Caco-2 (cell line): Measurements from ENCODE around the gene TMED1. TPM values are rescaled to one million over a fixed set of nuclear protein-coding genes. Genes with fewer than 3 reads are reported as not detected.

Source experiments
- BruUV-seq: library from RNA; stranded (reverse); fragments of 400-500 nt; replicated peaks from 2 replicates; lab custom pipeline; 2021; lab: Mats Ljungman, UMichigan
- CTCF ChIA-PET: fragments of 300-600 bp; sonication (Branson Sonifier 250); formaldehyde crosslinking; loops from one replicate; lab custom pipeline; 2022; ENCODE audit warnings: antibody characterized with exemption; lab: Charles Lee
- POLR2A ChIA-PET: fragments of 300-600 bp; sonication (Branson Sonifier 250); formaldehyde crosslinking; loops from one replicate; lab custom pipeline; 2022; ENCODE audit warnings: antibody characterized with exemption; lab: Charles Lee
- DNase-seq, 2 experiments: peaks; one replicate each; pipeline versions ENCODE4 v3.0.0 to v3.0.0-alpha.2; 2020 to 2022
- H3K27me3 ChIP-seq: replicated peaks from 2 replicates; pipeline ENCODE4 v1.6.0; 2011; ENCODE audit warnings: low read length; ENCODE audit not compliant: control insufficient read depth, insufficient read depth
- H3K36me3 ChIP-seq: 2 replicates; pipeline ENCODE4 v1.5.1; 2011; ENCODE audit warnings: low read length; ENCODE audit not compliant: control insufficient read depth, insufficient read depth
- H3K4me1 ChIP-seq: fragments of 250-450 bp; sonication (Bioruptor Pico); 2 replicates; pipeline ENCODE4 v1.5.1; 2020; ENCODE audit warnings: mild to moderate bottlenecking
- H3K4me3 ChIP-seq: 2 replicates; pipeline ENCODE4 v1.5.1; 2011; ENCODE audit warnings: low read depth, mild to moderate bottlenecking, control low read depth, low read length
- H3K9me3 ChIP-seq: fragments of 250-450 bp; sonication (Bioruptor Pico); 2 replicates; pipeline ENCODE4 v1.5.1; 2020; ENCODE audit warnings: mild to moderate bottlenecking, moderate library complexity
- H3K27ac Mint-ChIP-seq: one replicate; pipeline ENCODE4 v1.8.0; 2022; ENCODE audit warnings: mixed read lengths; ENCODE audit not compliant: unreplicated experiment
- H3K27me3 Mint-ChIP-seq: one replicate; pipeline ENCODE4 v1.8.0; 2022; ENCODE audit warnings: mixed read lengths; ENCODE audit not compliant: insufficient read depth, unreplicated experiment
- H3K36me3 Mint-ChIP-seq: one replicate; pipeline ENCODE4 v1.8.0; 2022; ENCODE audit warnings: mild to moderate bottlenecking, mixed read lengths; ENCODE audit not compliant: insufficient read depth, unreplicated experiment
- H3K4me1 Mint-ChIP-seq: one replicate; pipeline ENCODE4 v1.8.0; 2022; ENCODE audit warnings: low read depth, mixed read lengths; ENCODE audit not compliant: unreplicated experiment
- H3K4me3 Mint-ChIP-seq: one replicate; pipeline ENCODE4 v1.8.0; 2022; ENCODE audit warnings: mild to moderate bottlenecking, moderate library complexity, mixed read lengths; ENCODE audit not compliant: unreplicated experiment
- H3K9me3 Mint-ChIP-seq: one replicate; pipeline ENCODE4 v1.8.0; 2022; ENCODE audit warnings: mixed read lengths; ENCODE audit not compliant: unreplicated experiment
- intact Hi-C: fragments of 100-400 bp; cut with micrococcal nuclease; formaldehyde crosslinking; loops from one replicate; pipeline ENCODE4 v1.10.0; 2022; ENCODE audit not compliant: unreplicated experiment
- total RNA-seq: library from RNA; stranded (reverse); gene quantifications from 2 replicates; pipeline ENCODE4 v1.2.3, GENCODE V29; 2022
- TF ChIP-seq, protein P1 (sequence below), 2 experiments: fragments of 200-600 bp in 1 of 2; IDR thresholded peaks; 1 replicate in 1 of 2; 2 replicates in 1 of 2; pipeline versions ENCODE4 v1.5.1 to v1.8.0; 2011 to 2022; ENCODE audit warnings: antibody characterized with exemption in 1 of 2, control low read depth in 1 of 2, inconsistent platforms in 1 of 2, low read depth in 1 of 2, low read length in 1 of 2, mild to moderate bottlenecking in 1 of 2, moderate library complexity in 1 of 2; ENCODE audit not compliant: insufficient read depth in 1 of 2, severe bottlenecking in 1 of 2, unreplicated experiment in 1 of 2

TMED1 gene
- total RNA-seq, 1 experiment from 2014 or later, result 41.4 TPM

DNA sequence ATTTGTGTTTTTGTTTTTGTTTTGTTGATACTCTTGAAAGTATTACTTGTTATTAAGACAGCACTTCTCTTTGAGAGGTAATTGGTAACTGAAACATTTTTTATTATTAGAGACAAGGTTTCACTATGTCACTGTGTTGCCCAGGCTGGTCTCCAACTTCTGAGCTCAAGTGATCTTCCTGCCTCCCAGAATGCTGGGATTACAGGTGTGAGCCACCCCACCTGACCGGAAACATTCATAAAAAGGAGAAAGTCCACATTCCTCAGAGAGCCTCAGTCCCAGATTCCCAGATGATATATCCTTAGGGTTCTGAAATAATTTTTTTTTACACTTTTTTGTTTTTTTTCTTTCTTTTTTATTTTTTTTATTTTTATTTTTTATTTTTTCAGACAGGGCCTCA, 38.0 kb upstream of the TMED1 start:
- H3K9me3 Mint-ChIP-seq, result no peaks in the 10 kb centered on the region
- no peaks in the 10 kb centered on the region for H3K27me3 Mint-ChIP-seq
- peaks cover 1% of the 10 kb centered on the region; the same call in 1 of the 2 replicates for H3K36me3 ChIP-seq
- no peak overlapping the region for H3K4me3 Mint-ChIP-seq
- BruUV-seq, result TSS peak; percentile 17
- ChIA-PET POLR2A (no interaction called here), CTCF (interaction anchor here (0.6 kb wide), 1 partner anchor 246 kb away, joined by 4 read pairs; no protein-coding TSS in a partner anchor)
- no peaks in the 10 kb centered on the region for H3K27me3 ChIP-seq
- peaks cover 22% of the 10 kb centered on the region for H3K4me1 ChIP-seq
- peak overlapping the region; percentile 45 for H3K27ac Mint-ChIP-seq
- intact Hi-C loops, result no loop called here
- no peaks in the 10 kb centered on the region for H3K9me3 ChIP-seq
- no peak for DNase-seq
- peaks cover 30% of the 10 kb centered on the region for H3K36me3 Mint-ChIP-seq
- TF ChIP-seq, protein P1, sequence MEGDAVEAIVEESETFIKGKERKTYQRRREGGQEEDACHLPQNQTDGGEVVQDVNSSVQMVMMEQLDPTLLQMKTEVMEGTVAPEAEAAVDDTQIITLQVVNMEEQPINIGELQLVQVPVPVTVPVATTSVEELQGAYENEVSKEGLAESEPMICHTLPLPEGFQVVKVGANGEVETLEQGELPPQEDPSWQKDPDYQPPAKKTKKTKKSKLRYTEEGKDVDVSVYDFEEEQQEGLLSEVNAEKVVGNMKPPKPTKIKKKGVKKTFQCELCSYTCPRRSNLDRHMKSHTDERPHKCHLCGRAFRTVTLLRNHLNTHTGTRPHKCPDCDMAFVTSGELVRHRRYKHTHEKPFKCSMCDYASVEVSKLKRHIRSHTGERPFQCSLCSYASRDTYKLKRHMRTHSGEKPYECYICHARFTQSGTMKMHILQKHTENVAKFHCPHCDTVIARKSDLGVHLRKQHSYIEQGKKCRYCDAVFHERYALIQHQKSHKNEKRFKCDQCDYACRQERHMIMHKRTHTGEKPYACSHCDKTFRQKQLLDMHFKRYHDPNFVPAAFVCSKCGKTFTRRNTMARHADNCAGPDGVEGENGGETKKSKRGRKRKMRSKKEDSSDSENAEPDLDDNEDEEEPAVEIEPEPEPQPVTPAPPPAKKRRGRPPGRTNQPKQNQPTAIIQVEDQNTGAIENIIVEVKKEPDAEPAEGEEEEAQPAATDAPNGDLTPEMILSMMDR (IDR thresholded peaks at IDR 0.05; ENCODE audit: insufficient read depth in 1 of 2, low read depth in 1 of 2, low read length in 1 of 2, severe bottlenecking in 1 of 2, unreplicated experiment in 1 of 2), result no peak
- no peak overlapping the region for H3K4me3 ChIP-seq
- H3K4me1 Mint-ChIP-seq, result peaks cover 2% of the 10 kb centered on the region

DNA sequence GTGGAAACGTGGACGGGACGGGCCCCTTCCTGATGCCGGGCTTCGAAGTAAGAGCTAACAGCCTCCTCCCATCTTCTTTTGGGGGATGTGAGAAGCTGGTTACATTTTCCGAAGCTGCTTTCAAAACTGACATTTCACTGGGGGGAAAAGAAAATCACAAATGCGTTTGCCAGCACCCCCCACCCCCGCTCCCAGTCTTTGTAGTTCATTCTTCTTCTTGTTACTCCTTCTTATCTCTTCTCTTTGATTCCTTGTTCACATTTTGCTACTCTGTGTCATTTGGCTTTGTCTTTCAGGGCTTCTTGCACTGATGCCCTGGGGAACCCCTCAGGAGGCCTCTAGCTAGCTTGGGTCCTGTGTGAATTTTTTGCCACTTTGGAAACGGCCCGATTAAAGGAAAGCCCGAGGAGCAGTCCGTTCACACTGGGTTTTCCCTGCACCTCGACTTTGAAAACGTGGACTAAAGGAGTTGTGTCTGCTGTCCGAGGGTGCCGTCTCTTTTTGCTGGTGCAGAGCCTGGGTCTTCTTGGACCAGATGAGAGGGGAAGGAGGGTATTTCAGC, 36.6 kb upstream of the TMED1 start:
- H3K4me3 Mint-ChIP-seq, result peak overlapping the region; percentile 92
- peak overlapping the region; percentile 70 for H3K4me3 ChIP-seq
- H3K27me3 Mint-ChIP-seq, result no peaks in the 10 kb centered on the region
- H3K36me3 Mint-ChIP-seq, result peaks cover 27% of the 10 kb centered on the region
- no peaks in the 10 kb centered on the region for H3K36me3 ChIP-seq
- no peak for DNase-seq
- no peaks in the 10 kb centered on the region for H3K4me1 Mint-ChIP-seq
- peak overlapping the region; percentile 88 for H3K27ac Mint-ChIP-seq
- intact Hi-C loops, result no loop called here
- BruUV-seq, result TSS peak; percentile 39
- no peaks in the 10 kb centered on the region for H3K27me3 ChIP-seq
- POLR2A ChIA-PET, result interaction anchor here (0.6 to 1.4 kb wide), 2 partner anchors 37 to 89 kb away, joined by 3 read pairs; partner anchors contain the start of gene TMED1
- H3K9me3 ChIP-seq, result no peaks in the 10 kb centered on the region
- peaks cover 22% of the 10 kb centered on the region for H3K4me1 ChIP-seq
- no peaks in the 10 kb centered on the region for H3K9me3 Mint-ChIP-seq
- CTCF ChIA-PET, result interaction anchor here (0.7 to 1.4 kb wide), 5 partner anchors 15 to 758 kb away, joined by 3 to 4 read pairs (median 3); no protein-coding TSS in a partner anchor
- TF ChIP-seq, protein P1 (IDR thresholded peaks at IDR 0.05; ENCODE audit: insufficient read depth in 1 of 2, low read depth in 1 of 2, low read length in 1 of 2, severe bottlenecking in 1 of 2, unreplicated experiment in 1 of 2), result no peak

DNA sequence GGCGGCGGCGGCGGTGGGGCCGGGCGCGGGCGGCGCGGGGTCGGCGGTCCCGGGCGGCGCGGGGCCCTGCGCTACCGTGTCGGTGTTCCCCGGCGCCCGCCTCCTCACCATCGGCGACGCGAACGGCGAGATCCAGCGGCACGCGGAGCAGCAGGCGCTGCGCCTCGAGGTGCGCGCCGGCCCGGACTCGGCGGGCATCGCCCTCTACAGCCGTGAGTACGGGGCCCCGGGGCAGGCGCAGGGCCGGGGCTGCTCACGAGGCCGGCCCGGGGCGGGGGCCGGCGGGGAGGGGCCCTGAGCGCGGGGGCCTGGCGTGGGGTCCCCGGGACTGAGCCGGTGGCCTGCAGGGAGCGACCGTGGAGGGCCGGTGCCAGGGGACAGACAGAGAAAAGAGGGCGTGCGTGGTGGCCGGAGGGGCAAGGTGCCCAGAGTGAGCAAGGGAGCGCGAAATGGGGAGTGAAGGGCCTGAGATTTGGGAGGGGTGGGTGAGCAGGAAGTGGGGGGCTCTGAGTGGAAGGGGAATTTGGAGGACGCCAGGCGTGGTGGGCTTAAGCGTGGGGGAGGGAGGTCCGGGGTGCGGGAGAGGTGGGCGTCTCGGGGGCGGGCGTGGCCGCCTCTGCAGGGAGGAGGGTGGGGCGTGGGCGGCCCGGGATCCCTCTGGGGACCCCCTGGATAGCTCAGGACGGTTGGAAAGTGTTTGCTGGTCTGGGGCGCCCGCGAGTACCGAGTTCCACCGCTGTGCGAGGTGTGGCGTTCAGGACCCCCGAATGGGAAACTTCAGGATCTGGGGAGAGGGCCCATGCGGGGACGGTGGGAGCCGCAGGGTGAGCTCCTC, 35.9 kb upstream of the TMED1 start:
- intact Hi-C loops, result loop anchor here (1.0 kb wide), 1 partner anchor 36 kb away; the partner anchor contains the start of gene TMED1
- no TSS peak for BruUV-seq
- Mint-ChIP-seq H3K27ac (peak overlapping the region; percentile 88), H3K4me1 (no peaks in the 10 kb centered on the region), H3K27me3 (no peaks in the 10 kb centered on the region), H3K4me3 (peak overlapping the region; percentile 92), H3K9me3 (no peaks in the 10 kb centered on the region), H3K36me3 (peaks cover 27% of the 10 kb centered on the region)
- no peaks in the 10 kb centered on the region for H3K36me3 ChIP-seq
- peak overlapping the region; percentile 70 for H3K4me3 ChIP-seq
- H3K27me3 ChIP-seq, result no peaks in the 10 kb centered on the region
- TF ChIP-seq, protein P1 (IDR thresholded peaks at IDR 0.05; ENCODE audit: insufficient read depth in 1 of 2, low read depth in 1 of 2, low read length in 1 of 2, severe bottlenecking in 1 of 2, unreplicated experiment in 1 of 2), result no peak
- POLR2A ChIA-PET, result interaction anchor here (0.6 to 1.4 kb wide), 4 partner anchors 10 to 90 kb away, joined by 3 to 4 read pairs (median 3); partner anchors contain the start of gene TMED1
- H3K4me1 ChIP-seq, result peaks cover 22% of the 10 kb centered on the region
- CTCF ChIA-PET, result interaction anchor here (0.6 to 1.4 kb wide), 7 partner anchors 14 to 172 kb away, joined by 3 to 10 read pairs (median 4); partner anchors contain the start of gene TMED1
- H3K9me3 ChIP-seq, result no peaks in the 10 kb centered on the region
- DNase-seq, result peak in 1 of 2 experiments; percentile 45
